Anterior cingulate cortex (tissue), 58 donors: Measurements from ENCODE around the gene MYBPC2.

Experiments
- DNase-seq, 58 donors: peaks; one replicate each; lab custom pipeline; 2025; lab: John Stamatoyannopoulos, UW

Gene MYBPC2

DNA sequence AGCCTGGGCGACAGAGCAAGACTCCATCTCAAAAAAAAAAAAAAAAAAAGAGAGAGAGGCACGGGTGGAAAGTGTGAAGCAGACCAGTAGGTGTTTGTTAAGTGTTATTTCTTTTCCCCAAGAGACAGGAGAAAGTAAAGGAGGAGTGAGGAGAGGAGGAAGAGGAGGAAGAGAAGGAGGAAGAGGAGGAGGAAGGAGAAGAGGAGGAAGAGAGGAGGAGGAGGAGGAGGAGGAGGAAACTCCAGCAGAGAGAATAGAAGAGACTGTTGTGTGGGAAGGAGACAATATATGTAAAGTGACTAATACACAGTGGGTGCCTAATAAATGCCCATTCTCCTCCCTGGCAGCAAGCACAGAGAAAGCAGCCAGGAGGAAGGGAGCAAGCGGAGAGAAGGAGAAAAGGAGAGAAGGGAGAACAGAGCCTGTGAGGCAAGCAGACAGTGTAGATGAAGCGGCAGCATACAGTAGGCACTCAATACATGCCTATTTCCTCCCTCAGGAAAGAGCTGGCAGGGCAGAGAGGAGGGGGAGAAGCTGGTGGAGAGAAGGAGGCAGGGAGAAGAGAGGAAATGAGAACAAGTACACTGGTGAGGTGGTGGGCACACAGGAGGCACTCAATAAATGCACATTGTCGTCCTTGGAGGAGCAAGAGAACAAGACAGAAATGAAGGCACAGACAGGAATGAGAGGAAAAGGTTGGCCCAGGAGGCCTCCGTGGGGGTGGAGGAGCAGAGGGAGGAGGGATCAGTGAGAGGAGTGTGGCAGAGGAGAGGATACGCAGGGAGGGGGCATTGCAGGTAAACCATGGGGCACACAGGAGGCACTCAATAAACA is 61.7 kb downstream of the MYBPC2 start:
- DNase-seq, result no peak

- no peak for DNase-seq
Observed at GRCh38 chr19:50495020-50495531, 62.4 kb downstream of the MYBPC2 start.

DNA sequence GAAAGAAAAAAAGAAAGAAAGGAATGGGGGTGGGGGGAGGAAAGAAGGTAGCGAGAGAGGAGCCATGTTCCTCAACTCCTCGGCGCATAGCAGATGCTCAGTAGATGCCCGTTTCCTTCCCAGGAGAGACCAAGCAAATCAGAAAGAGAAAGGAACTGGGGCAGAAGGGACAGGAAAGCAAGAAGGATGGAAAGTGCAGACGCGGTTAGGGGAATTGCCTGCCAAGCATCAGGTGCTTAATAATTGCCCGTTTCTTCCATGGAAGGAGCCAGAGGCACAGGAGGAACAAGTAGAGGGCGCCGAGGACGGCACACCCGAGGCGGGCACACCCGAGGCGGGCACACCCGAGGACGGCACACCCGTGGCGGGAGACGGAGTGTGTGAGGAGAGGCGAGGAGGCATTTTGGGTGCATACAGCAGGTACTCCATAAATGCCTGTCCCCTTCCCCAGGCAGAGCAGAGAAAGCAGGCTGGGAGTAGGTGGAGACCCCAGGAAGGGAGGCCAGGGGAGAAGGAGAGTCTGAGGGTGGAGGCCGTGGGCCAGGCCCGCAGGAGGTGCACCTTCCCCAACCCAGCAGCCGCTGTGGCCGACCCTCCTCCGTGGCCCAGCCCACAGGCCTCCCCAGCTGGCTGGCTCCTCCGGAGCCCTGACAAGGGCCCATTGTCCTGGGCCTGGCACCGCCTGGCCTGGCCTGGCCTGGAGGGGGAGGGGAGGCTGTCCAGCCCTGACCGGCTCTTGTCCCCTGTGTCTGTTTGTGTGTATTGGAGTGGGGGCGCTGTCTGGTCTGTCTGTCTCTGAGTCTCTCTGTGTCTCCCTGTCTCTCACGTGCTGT is 63.7 kb downstream of the MYBPC2 start:
- DNase-seq, result peak in 55 of 58 donors; percentile 38 to 97 (median 88)

DNA sequence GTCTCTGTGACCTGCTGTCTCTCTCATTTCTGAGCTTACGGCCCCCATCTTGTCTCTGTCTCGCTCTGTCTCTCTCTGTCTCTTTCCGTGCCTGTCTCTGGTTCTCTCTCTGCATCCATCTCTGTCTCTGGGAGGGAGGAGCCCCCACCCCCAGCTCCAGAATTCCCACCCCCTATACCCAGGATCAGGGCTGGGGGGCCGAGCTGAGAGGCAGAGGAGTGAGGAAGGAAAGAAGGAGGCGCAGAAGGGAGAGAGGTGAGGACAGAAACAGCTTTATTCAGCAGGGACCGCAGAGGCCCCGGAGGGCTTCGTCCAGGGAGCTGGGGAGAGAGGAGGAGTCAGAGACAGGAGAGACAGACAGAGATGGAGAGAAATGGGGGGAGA is 64.3 kb downstream of the MYBPC2 start:
- no peak for DNase-seq

- no peak for DNase-seq
Observed at GRCh38 chr19:50498219-50499056, 65.7 kb downstream of the MYBPC2 start.

- DNase-seq, result peak in 24 of 58 donors; percentile 24 to 80 (median 46)
Observed at GRCh38 chr19:50500060-50500752, 67.5 kb downstream of the MYBPC2 start.

GRCh38 chr19:50500753-50501151 is 68.1 kb downstream of the MYBPC2 start:
- DNase-seq, result peak in 1 of 58 donors; percentile 42

DNA sequence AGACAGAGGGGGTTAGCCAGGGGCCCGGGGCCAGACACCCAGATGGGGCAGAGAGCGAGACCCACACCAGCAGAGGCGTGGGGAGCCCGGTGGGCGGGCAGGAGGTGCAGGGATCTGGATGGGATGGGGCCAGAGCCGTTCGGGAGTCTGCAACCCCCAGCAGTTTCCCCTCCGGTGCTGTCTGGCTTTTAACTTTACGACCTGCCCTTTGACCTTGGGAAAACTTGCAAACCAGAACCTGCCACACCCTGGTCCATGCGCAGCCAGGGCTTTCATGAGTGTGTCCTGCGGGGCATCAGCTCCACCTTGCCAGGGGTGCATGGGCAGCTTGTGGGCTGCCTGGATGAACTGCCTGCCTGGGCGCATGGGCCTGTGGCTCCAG is 68.5 kb downstream of the MYBPC2 start:
- DNase-seq, result no peak

DNA sequence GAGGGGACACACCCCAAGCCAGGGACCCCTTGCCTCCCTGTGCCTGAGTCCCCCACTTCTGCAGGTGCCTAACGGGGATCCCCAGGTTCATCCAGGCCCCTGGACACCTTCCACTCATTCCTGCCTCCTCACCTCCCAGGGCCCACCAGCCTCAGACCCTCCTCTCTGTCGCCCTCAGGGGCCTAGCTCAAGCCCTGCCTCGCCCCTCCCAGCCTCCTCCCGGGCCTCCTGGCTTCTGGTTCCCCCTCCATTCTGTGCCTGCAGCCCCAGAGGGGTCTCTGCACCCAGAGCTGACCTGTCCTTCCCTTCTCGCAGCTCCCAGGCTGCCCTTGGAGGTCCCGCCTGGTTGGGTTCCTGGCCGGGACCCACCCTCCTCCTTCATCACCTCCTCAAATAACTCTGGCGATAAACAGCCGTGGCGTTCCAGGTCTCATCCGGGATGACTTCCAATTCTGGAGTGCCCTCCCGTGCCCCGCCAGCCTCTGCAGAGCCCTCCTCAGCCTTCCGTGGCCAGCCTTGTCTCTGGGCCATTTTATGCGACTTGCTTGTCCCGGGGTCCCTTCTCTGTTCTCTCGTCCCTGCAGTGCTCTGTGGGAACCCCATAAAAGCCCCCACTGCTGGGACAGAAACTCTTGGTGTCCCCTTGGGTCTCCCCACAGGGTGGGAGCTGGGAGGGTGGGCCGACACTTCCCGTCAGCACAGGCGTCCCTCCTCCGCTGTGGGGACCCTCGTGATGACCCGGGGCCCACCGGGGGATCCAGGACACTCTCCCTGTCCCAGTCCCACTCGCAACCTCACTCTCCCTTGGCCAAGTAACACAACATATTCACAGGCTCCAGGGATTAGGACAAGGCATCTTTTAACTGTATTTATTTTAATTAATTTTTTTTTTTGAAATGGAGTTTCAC is 69.1 kb downstream of the MYBPC2 start:
- no peak for DNase-seq

DNA sequence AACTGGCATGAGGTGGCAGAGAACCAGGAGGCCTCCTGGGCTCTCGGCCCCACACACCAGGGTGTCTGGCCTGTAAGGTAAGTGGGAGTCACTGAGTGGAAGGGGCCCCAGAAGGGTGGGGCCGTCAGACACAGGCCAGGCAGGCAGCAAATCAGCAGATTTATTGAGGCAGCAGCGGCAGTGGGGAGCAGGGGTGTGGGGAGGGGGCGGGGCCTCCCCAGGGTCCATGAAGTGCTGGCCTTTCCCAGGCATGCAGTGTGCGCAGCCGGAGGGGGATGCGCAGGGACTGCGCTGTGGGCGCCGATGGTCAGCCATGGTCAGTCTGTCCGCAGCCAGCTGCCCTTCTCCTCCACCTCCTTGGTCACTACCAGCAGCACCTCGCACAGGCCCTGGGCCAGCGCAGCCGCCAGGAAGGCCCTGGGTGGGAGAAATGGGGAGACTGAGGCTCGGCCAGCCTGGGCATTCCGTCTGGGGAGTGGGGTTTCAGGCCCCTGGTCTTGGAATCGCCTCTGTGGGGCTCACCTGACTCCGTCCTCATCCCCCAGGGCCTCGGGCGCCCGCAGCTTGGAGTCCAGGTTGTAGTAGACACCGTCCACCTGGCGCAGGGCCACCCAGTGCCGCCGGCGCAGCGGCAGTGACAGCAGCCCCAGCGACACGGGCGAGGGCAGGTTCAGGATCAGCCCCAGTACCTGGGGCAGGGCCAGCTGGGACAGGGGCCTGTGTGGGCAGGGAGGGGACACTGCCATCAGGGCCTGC is 73.3 kb downstream of the MYBPC2 start:
- no peak for DNase-seq

- DNase-seq, result no peak
Observed at GRCh38 chr19:50506700-50507099, 74.0 kb downstream of the MYBPC2 start.

GRCh38 chr19:50507376-50507775 is 74.7 kb downstream of the MYBPC2 start:
- DNase-seq, result no peak

GRCh38 chr19:50508843-50509190 is 76.1 kb downstream of the MYBPC2 start:
- DNase-seq, result no peak

DNA sequence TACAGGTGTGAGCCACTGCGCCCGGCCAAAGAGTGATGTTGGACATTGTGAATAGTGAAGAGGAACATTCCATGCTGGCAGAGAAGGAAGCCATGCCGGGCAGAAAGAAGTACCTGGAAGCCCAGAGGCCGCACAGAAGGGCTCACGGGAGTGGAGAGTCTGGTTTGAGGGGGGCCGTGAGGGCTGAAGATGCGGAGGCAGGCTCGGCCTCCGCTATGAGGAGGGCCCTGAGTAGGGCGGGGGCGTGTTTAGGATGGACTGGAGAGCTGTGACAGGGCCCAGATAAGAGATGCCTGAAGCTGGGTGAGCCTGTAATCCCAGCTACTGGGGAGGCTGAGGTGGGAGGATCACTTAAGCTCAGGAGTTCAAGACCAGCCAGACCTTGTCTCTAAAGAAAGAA is 76.7 kb downstream of the MYBPC2 start:
- no peak for DNase-seq

DNA sequence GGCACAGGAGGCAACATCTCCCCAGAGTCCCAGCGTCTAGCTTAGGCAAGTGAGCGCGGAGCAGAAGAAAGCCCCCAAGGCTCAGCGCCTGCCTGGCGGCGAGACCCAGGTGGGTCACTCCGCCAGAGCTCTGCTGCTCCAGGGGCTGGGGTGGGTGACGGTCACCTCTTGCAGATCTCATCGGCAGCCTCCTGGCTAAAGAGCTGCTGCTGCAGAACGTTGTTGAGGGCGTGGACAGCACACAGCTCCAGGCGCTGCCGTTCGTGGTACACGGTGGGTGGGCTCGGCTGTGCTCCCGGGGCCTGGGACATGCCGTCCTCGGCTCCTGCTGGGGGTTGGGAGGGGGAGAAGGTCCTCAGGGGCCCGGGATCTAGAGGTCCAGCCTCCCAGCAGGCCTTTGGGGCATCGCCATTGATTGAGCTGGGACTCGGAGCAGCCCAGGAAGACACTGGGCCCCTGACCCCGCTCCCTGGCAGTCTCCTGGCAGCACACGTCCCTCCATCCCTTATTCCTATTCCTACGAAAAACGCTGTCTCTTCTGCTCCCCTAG is 77.5 kb downstream of the MYBPC2 start:
- peak in 20 of 58 donors; percentile 19 to 74 (median 42) for DNase-seq

GRCh38 chr19:50510700-50511068 is 78.0 kb downstream of the MYBPC2 start:
- peak in 7 of 58 donors; percentile 69 to 94 (median 89) for DNase-seq

DNA sequence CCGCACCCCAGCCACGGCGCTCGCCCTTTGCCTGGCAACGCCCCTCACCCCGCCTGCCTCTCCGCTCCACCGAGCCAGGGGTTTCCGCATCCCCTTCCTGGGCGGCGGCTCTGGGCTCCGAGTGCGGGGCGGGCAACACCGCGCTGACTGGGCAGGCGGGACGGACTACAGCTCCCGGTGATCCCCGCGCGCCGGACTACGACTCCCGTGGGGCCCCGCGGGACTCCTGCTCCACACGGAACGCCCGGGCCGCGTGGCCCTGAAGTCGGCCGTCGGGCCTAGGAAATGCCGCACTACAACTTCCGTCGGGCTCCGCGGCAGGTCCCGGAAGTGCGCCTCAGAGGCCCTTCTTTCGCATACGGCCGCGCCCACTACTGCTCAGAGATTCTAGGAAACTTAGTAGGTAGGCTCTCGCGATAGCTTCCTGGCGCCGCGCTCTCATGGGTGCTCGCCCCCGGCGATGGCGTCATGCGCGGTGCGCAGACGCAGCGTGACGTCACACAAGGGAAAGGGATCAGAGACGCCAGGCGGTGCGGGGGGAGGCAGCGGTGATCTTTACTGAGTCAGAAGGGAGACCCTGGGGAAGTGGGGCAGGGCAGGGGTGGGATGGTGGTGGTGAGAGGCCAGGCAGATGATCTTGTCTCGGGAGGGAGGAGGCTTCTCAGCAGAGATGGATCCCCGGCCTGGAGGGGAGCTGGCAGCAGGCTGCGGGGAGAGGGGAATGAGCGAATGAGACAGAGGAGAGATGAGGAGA is 78.6 kb downstream of the MYBPC2 start, which contains the start of gene JOSD2:
JOSD2 (minus strand) TSS at position 123 of the 754 bp plus-strand sequence. CDS start 760 bp downstream, outside the sequence.
- DNase-seq, result peak; percentile 78 to 99 (median 98)
